H9 (cell line): ENCODE data around the gene AGXT. TPM values are rescaled to one million over a fixed set of nuclear protein-coding genes. Genes with fewer than 3 reads are reported as not detected.

Experiments
- DNase-seq: peaks from one replicate; pipeline ENCODE4 v3.0.0-alpha.2; 2017
- H2AFZ ChIP-seq: one replicate; pipeline ENCODE4 v1.6.1; 2013; ENCODE audit warnings: mild to moderate bottlenecking, low read length, control low read depth, moderate library complexity
- H2AK5ac ChIP-seq: 2 replicates; pipeline ENCODE4 v1.6.1; 2013; ENCODE audit warnings: low read length, control low read depth, mixed read lengths; ENCODE audit not compliant: insufficient read length
- H2BK120ac ChIP-seq: one replicate; pipeline ENCODE4 v1.6.1; 2013; ENCODE audit warnings: low read depth, mild to moderate bottlenecking, low read length, control low read depth, inconsistent platforms; ENCODE audit not compliant: poor library complexity, severe bottlenecking
- H2BK12ac ChIP-seq: 2 replicates; pipeline ENCODE4 v1.6.1; 2013; ENCODE audit warnings: low read length, control low read depth, mixed read lengths, low read depth; ENCODE audit not compliant: insufficient read length
- H2BK15ac ChIP-seq: 2 replicates; pipeline ENCODE4 v1.6.1; 2013; ENCODE audit warnings: low read depth, low read length, control low read depth
- H2BK20ac ChIP-seq: one replicate; pipeline ENCODE4 v1.6.1; 2013; ENCODE audit warnings: low read depth, mild to moderate bottlenecking, low read length, control low read depth, inconsistent platforms; ENCODE audit not compliant: poor library complexity, severe bottlenecking
- H2BK5ac ChIP-seq: 2 replicates; pipeline ENCODE4 v1.6.1; 2013; ENCODE audit warnings: low read length, control low read depth, mixed read lengths; ENCODE audit not compliant: insufficient read length
- H3K14ac ChIP-seq: 2 replicates; pipeline ENCODE4 v1.6.1; 2013; ENCODE audit warnings: low read length, control low read depth; ENCODE audit not compliant: insufficient read depth
- H3K18ac ChIP-seq: 2 replicates; pipeline ENCODE4 v1.6.1; 2013; ENCODE audit warnings: low read depth, mild to moderate bottlenecking, mixed read lengths, low read length, control low read depth; ENCODE audit not compliant: insufficient read length
- H3K23ac ChIP-seq: 2 replicates; pipeline ENCODE4 v1.6.1; 2013; ENCODE audit warnings: low read length, control low read depth, mixed read lengths, low read depth; ENCODE audit not compliant: insufficient read length
- H3K23me2 ChIP-seq: 2 replicates; pipeline ENCODE4 v1.6.1; 2013; ENCODE audit warnings: low read depth, mild to moderate bottlenecking, mixed read lengths, low read length, control low read depth; ENCODE audit not compliant: insufficient read length, poor library complexity, severe bottlenecking
- H3K27ac ChIP-seq: 2 replicates; pipeline ENCODE4 v1.5.1; 2013; ENCODE audit warnings: low read length, control low read depth, mixed read lengths, low read depth; ENCODE audit not compliant: insufficient read length
- H3K27me3 ChIP-seq: 2 replicates; pipeline ENCODE4 v1.6.1; 2013; ENCODE audit warnings: low read length, control low read depth, inconsistent platforms; ENCODE audit not compliant: insufficient read depth
- H3K4ac ChIP-seq: 2 replicates; pipeline ENCODE4 v1.6.1; 2013; ENCODE audit warnings: low read depth, mild to moderate bottlenecking, control low read depth, inconsistent platforms, low read length, moderate library complexity
- H3K4me1 ChIP-seq: 2 replicates; pipeline ENCODE4 v1.6.1; 2013; ENCODE audit warnings: low read length, control low read depth, inconsistent platforms; ENCODE audit not compliant: insufficient read depth
- H3K4me2 ChIP-seq: 2 replicates; pipeline ENCODE4 v1.6.1; 2013; ENCODE audit warnings: low read length, control low read depth, mixed read lengths; ENCODE audit not compliant: insufficient read length, insufficient read depth
- H3K56ac ChIP-seq: 2 replicates; pipeline ENCODE4 v1.6.1; 2013; ENCODE audit warnings: low read depth, mild to moderate bottlenecking, mixed read lengths, low read length, control low read depth; ENCODE audit not compliant: insufficient read length
- H3K79me1 ChIP-seq: 2 replicates; pipeline ENCODE4 v1.6.1; 2013; ENCODE audit warnings: low read depth, mild to moderate bottlenecking, moderate library complexity, low read length, control low read depth, inconsistent platforms; ENCODE audit not compliant: insufficient read depth, poor library complexity, severe bottlenecking
- H3K79me2 ChIP-seq: 2 replicates; pipeline ENCODE4 v1.6.1; 2013; ENCODE audit warnings: low read length, control low read depth, inconsistent platforms; ENCODE audit not compliant: insufficient read depth
- H3K9ac ChIP-seq: 2 replicates; pipeline ENCODE4 v1.6.1; 2013; ENCODE audit warnings: low read length, control low read depth, mixed read lengths; ENCODE audit not compliant: insufficient read length; ENCODE audit errors: extremely low read depth
- H3K9me3 ChIP-seq: one replicate; pipeline ENCODE4 v1.6.1; 2013; ENCODE audit warnings: low read depth, low read length, inconsistent platforms; ENCODE audit not compliant: control insufficient read depth
- H3T11ph ChIP-seq: one replicate; pipeline ENCODE4 v1.6.1; 2013; ENCODE audit warnings: mild to moderate bottlenecking, low read length, control low read depth, inconsistent platforms
- H4K20me1 ChIP-seq: one replicate; pipeline ENCODE4 v1.6.1; 2013; ENCODE audit not compliant: control insufficient read depth, insufficient read length, insufficient read depth
- H4K5ac ChIP-seq: 2 replicates; pipeline ENCODE4 v1.6.1; 2013; ENCODE audit warnings: low read depth, mild to moderate bottlenecking, mixed read lengths, low read length, control low read depth; ENCODE audit not compliant: insufficient read length
- H4K8ac ChIP-seq: replicated peaks from 2 replicates; pipeline ENCODE4 v1.6.1; 2013; ENCODE audit warnings: low read length, control low read depth, mixed read lengths, low read depth; ENCODE audit not compliant: insufficient read length
- H4K91ac ChIP-seq: 2 replicates; pipeline ENCODE4 v1.6.1; 2013; ENCODE audit warnings: low read depth, mild to moderate bottlenecking, moderate library complexity, mixed read lengths, low read length, control low read depth; ENCODE audit not compliant: insufficient read length
- H3K27ac Mint-ChIP-seq, 3 experiments: 2 replicates in 2 of 3; 3 replicates in 1 of 3; pipeline ENCODE4 v1.8.0; 2020 to 2021; ENCODE audit warnings: mixed read lengths in 3 of 3, mild to moderate bottlenecking in 1 of 3, moderate library complexity in 1 of 3
- H3K27me3 Mint-ChIP-seq: 2 replicates; pipeline ENCODE4 v1.8.0; 2021; ENCODE audit warnings: low read depth, mild to moderate bottlenecking, moderate library complexity, mixed read lengths
- H3K36me3 Mint-ChIP-seq, 3 experiments: 2 replicates in 2 of 3; 3 replicates in 1 of 3; pipeline ENCODE4 v1.8.0; 2020 to 2021; ENCODE audit warnings: low read depth in 3 of 3, mixed read lengths in 3 of 3; ENCODE audit not compliant: insufficient read depth in 1 of 3
- H3K4me1 Mint-ChIP-seq, 2 experiments: 2 replicates each; pipeline ENCODE4 v1.8.0; 2020; ENCODE audit warnings: mixed read lengths in 2 of 2
- H3K4me3 Mint-ChIP-seq, 2 experiments: 2 replicates in 1 of 2; 3 replicates in 1 of 2; pipeline ENCODE4 v1.8.0; 2020 to 2021; ENCODE audit warnings: mild to moderate bottlenecking in 2 of 2, mixed read lengths in 2 of 2, moderate library complexity in 1 of 2
- H3K9me3 Mint-ChIP-seq, 2 experiments: 2 replicates in 1 of 2; 3 replicates in 1 of 2; pipeline ENCODE4 v1.8.0; 2020; ENCODE audit warnings: mild to moderate bottlenecking in 2 of 2, mixed read lengths in 2 of 2, moderate library complexity in 1 of 2
- WGBS: extraction: QIAGEN DNeasy Blood & Tissue Kit; methylation state at CpG from one replicate; pipeline ENCODE4 v1.1.7; 2013; ENCODE audit warnings: missing lambda C conversion rate, low lambda C conversion rate, mixed read lengths; ENCODE audit not compliant: insufficient read length; ENCODE audit errors: extremely low coverage; 5-methylcytosine and 5-hydroxymethylcytosine counted together
- total RNA-seq: library from RNA; stranded (reverse); gene quantifications from 2 replicates; pipeline ENCODE4 v1.2.1, GENCODE V29; 2021
- TF ChIP-seq, protein P1 (sequence below): fragments of 200-600 bp; sonication (generic); conservative IDR thresholded peaks from 3 replicates; pipeline ENCODE4 v1.8.0; 2021; ENCODE audit warnings: antibody characterized with exemption, mild to moderate bottlenecking

Gene AGXT
- total RNA-seq, 1 experiment from 2014 or later: not detected

DNA sequence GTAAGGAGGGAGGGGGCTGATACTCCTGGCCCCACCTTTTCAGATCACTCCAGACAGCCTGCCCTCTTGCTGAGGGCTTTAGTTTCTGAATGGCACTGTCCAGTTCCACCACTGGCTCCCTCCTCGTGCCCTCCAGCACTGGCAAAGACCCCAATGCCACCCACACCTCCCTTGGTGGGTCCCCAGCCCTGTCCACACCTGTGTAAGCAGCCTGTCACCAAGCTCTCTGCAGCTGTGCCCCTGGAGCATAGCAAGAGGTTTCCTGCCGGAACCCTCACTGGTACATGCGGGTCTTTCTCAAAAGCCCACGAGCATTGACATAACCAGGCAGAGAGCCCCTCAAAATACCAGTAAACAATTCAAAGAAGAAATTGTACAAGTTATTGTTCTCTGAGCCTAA lies 31.0 kb upstream of the AGXT start:
- no peak overlapping the region for H3K4me2 ChIP-seq

More for the DNA sequence above, 31.0 kb upstream of the AGXT start:
- no peak overlapping the region for H2BK12ac ChIP-seq
- no peak overlapping the region for H2BK20ac ChIP-seq
- no peak overlapping the region for H3K56ac ChIP-seq
- no peaks in the 10 kb centered on the region for H3K9me3 ChIP-seq
- no peaks in the 10 kb centered on the region for H4K20me1 ChIP-seq
- no peak overlapping the region for H4K8ac ChIP-seq
- H4K91ac ChIP-seq: no peak overlapping the region
- no peak overlapping the region for H3T11ph ChIP-seq
- H3K14ac ChIP-seq: no peak overlapping the region
- H3K36me3 Mint-ChIP-seq: no peaks in the 10 kb centered on the region
- H3K4me1 Mint-ChIP-seq: peaks cover 11 to 22% of the 10 kb centered on the region in 2 experiments
- H4K5ac ChIP-seq: no peak overlapping the region
- no CpG with 5 or more reads among the region's 4 CpGs for WGBS
- H3K27me3 Mint-ChIP-seq: peaks cover 23% of the 10 kb centered on the region
- no peak overlapping the region for H2BK120ac ChIP-seq
- no peak overlapping the region for H3K4me3 Mint-ChIP-seq
- H3K27ac ChIP-seq: no peak overlapping the region
- H3K9ac ChIP-seq: no peak overlapping the region
- H3K79me1 ChIP-seq: no peaks in the 10 kb centered on the region
- TF ChIP-seq, protein P1, sequence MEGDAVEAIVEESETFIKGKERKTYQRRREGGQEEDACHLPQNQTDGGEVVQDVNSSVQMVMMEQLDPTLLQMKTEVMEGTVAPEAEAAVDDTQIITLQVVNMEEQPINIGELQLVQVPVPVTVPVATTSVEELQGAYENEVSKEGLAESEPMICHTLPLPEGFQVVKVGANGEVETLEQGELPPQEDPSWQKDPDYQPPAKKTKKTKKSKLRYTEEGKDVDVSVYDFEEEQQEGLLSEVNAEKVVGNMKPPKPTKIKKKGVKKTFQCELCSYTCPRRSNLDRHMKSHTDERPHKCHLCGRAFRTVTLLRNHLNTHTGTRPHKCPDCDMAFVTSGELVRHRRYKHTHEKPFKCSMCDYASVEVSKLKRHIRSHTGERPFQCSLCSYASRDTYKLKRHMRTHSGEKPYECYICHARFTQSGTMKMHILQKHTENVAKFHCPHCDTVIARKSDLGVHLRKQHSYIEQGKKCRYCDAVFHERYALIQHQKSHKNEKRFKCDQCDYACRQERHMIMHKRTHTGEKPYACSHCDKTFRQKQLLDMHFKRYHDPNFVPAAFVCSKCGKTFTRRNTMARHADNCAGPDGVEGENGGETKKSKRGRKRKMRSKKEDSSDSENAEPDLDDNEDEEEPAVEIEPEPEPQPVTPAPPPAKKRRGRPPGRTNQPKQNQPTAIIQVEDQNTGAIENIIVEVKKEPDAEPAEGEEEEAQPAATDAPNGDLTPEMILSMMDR: no peak
- DNase-seq: no peak
- no peaks in the 10 kb centered on the region for H3K27me3 ChIP-seq
- no peak overlapping the region for H2AFZ ChIP-seq
- H3K27ac Mint-ChIP-seq: no peak overlapping the region
- H2AK5ac ChIP-seq: no peak overlapping the region
- H2BK15ac ChIP-seq: no peak overlapping the region
- no peak overlapping the region for H3K4ac ChIP-seq
- H3K4me1 ChIP-seq: no peaks in the 10 kb centered on the region
- no peaks in the 10 kb centered on the region; the same call in 1 of the 2 replicates for H3K79me2 ChIP-seq
- no peak overlapping the region for H2BK5ac ChIP-seq
- no peak overlapping the region for H3K23ac ChIP-seq
- H3K9me3 Mint-ChIP-seq: no peaks in the 10 kb centered on the region
- no peaks in the 10 kb centered on the region for H3K23me2 ChIP-seq
- H3K18ac ChIP-seq: no peak overlapping the region
